Tibial artery (tissue), 4 donors: ENCODE results near the gene CDH4.

Experiments
- DNase-seq, 2 donors: peaks; one replicate each; pipeline ENCODE4 v3.0.0-alpha.2; 2019
- H3K27ac ChIP-seq, 2 donors: fragments of 200-600 bp; sonication (generic) in 1 of 2; 1 replicate in 1 of 2; 2 replicates in 1 of 2; pipeline ENCODE4 v1.5.1; 2018 to 2019; ENCODE audit warnings: mild to moderate bottlenecking in 1 of 2
- H3K27me3 ChIP-seq, 2 donors: fragments of 200-600 bp; sonication (generic) in 1 of 2; one replicate each; pipeline versions ENCODE4 v1.5.1 to v1.6.0; 2016 to 2019
- H3K36me3 ChIP-seq, 3 donors: fragments of 200-600 bp; sonication (generic) in 2 of 3; one replicate each; pipeline ENCODE4 v1.5.1; 2016 to 2019; ENCODE audit warnings: mild to moderate bottlenecking in 2 of 3
- H3K4me1 ChIP-seq, 4 donors: fragments of 200-600 bp; sonication (generic) in 2 of 4; 1 replicate in 3 of 4; 2 replicates in 1 of 4; pipeline ENCODE4 v1.5.1; 2016 to 2019
- H3K4me3 ChIP-seq, 2 donors: fragments of 200-600 bp; sonication (generic) in 1 of 2; 1 replicate in 1 of 2; 2 replicates in 1 of 2; pipeline ENCODE4 v1.5.1; 2018 to 2019; ENCODE audit warnings: mild to moderate bottlenecking in 2 of 2
- H3K9me3 ChIP-seq, 3 donors: fragments of 200-600 bp; sonication (generic) in 1 of 3; one replicate each; pipeline ENCODE4 v1.5.1; 2016 to 2019
- CTCF ChIP-seq, 2 experiments: fragments of 200-600 bp in 1 of 2; fragments of 450-650 bp in 1 of 2; IDR thresholded peaks; one replicate each; pipeline ENCODE4 v1.5.1; 2017 to 2019; ENCODE audit warnings: antibody characterized with exemption in 2 of 2, mild to moderate bottlenecking in 1 of 2, moderate library complexity in 1 of 2
- intact Hi-C: fragments of 100-400 bp; cut with DNase I; formaldehyde crosslinking; loops from one replicate; pipeline ENCODE4 v1.15.0; 2023; ENCODE audit warnings: low total_unique reads

Gene CDH4

GRCh38 chr20:61691978-61692377 lies 439.9 kb downstream of the CDH4 start:
- Histone ChIP-seq H3K36me3 (no peaks in the 10 kb centered on the region), H3K9me3 (no peaks in the 10 kb centered on the region), H3K27ac (no peak overlapping the region), H3K27me3 (peaks cover 0 to 42% of the 10 kb centered on the region in 2 donors), H3K4me1 (no peaks in the 10 kb centered on the region), H3K4me3 (no peak overlapping the region)
- TF ChIP-seq CTCF (IDR thresholded peaks at IDR 0.05), result no peak
- intact Hi-C loops, result no loop called here
- no peak for DNase-seq

- H3K36me3 ChIP-seq, result no peaks in the 10 kb centered on the region
- H3K4me3 ChIP-seq, result no peak overlapping the region
- H3K9me3 ChIP-seq, result peaks cover 0 to 3% (median 0%) of the 10 kb centered on the region in 3 donors
- no peak for TF ChIP-seq CTCF (IDR thresholded peaks at IDR 0.05)
- no peak overlapping the region for H3K27ac ChIP-seq
- peaks cover 0 to 38% of the 10 kb centered on the region in 2 donors for H3K27me3 ChIP-seq
- DNase-seq, result no peak
- intact Hi-C loops, result no loop called here
- H3K4me1 ChIP-seq, result no peaks in the 10 kb centered on the region
These were observed 440.4 kb downstream of the CDH4 start for GRCh38 chr20:61692479-61692878.

- no peak overlapping the region for H3K27ac ChIP-seq
- TF ChIP-seq CTCF (IDR thresholded peaks at IDR 0.05), result no peak
- peaks cover 0 to 42% of the 10 kb centered on the region in 2 donors for H3K27me3 ChIP-seq
- peaks cover 0 to 4% (median 0%) of the 10 kb centered on the region in 3 donors for H3K9me3 ChIP-seq
- no peak overlapping the region for H3K4me3 ChIP-seq
- intact Hi-C loops, result no loop called here
- H3K36me3 ChIP-seq, result no peaks in the 10 kb centered on the region
- DNase-seq, result no peak
- no peaks in the 10 kb centered on the region for H3K4me1 ChIP-seq
These were observed 441.1 kb downstream of the CDH4 start for GRCh38 chr20:61693055-61693600.

- Histone ChIP-seq H3K27ac (no peak overlapping the region), H3K4me3 (no peak overlapping the region), H3K9me3 (peaks cover 0 to 4% (median 0%) of the 10 kb centered on the region in 3 donors), H3K4me1 (no peaks in the 10 kb centered on the region), H3K27me3 (peaks cover 0 to 52% of the 10 kb centered on the region in 2 donors), H3K36me3 (no peaks in the 10 kb centered on the region)
- TF ChIP-seq CTCF (IDR thresholded peaks at IDR 0.05), result no peak
- no peak for DNase-seq
- intact Hi-C loops, result no loop called here
These were observed 442.6 kb downstream of the CDH4 start for GRCh38 chr20:61694682-61695081.

GRCh38 chr20:61695741-61696140 lies 443.7 kb downstream of the CDH4 start:
- TF ChIP-seq CTCF (IDR thresholded peaks at IDR 0.05), result no peak
- Histone ChIP-seq H3K4me1 (no peaks in the 10 kb centered on the region), H3K27ac (no peak overlapping the region), H3K36me3 (no peaks in the 10 kb centered on the region), H3K9me3 (peaks cover 0 to 4% (median 0%) of the 10 kb centered on the region in 3 donors), H3K4me3 (no peak overlapping the region), H3K27me3 (peaks cover 0 to 51% of the 10 kb centered on the region in 2 donors)
- intact Hi-C loops, result no loop called here
- no peak for DNase-seq
